HEK293 (cell line): Measurements from ENCODE around the gene RGS13.

Experiments used
- CTCF ChIA-PET: fragments of 350-600 bp; formaldehyde crosslinking; extraction: SDS; loops from one replicate; lab custom pipeline; 2021; ENCODE audit warnings: antibody characterized with exemption; lab: Yijun Ruan, JAX
- POLR2A ChIA-PET: fragments of 300-600 bp; formaldehyde crosslinking; extraction: SDS; loops from one replicate; lab custom pipeline; 2020; ENCODE audit warnings: antibody characterized with exemption, inconsistent platforms; lab: Yijun Ruan, JAX
- H3K27ac ChIP-seq: fragments of 200-500 bp; sonication (Bioruptor generic); 2 replicates; pipeline ENCODE4 v1.5.1; 2014; ENCODE audit warnings: low read depth, low read length, control low read depth, inconsistent platforms; ENCODE audit errors: extremely low read depth
- H3K36me3 ChIP-seq, 2 experiments: fragments of 200-500 bp in 1 of 2; sonication (Bioruptor generic) in 1 of 2; 1 replicate in 1 of 2; 2 replicates in 1 of 2; pipeline ENCODE4 v1.5.1; 2014 to 2017; ENCODE audit warnings: inconsistent platforms in 2 of 2, low read length in 2 of 2; ENCODE audit not compliant: control insufficient read depth in 2 of 2, insufficient read depth in 1 of 2
- H3K4me1 ChIP-seq: fragments of 200-500 bp; sonication (Bioruptor generic); 2 replicates; pipeline ENCODE4 v1.5.1; 2014; ENCODE audit warnings: mild to moderate bottlenecking, low read length, inconsistent platforms; ENCODE audit not compliant: control insufficient read depth, insufficient read depth
- H3K4me3 ChIP-seq: 2 replicates; pipeline ENCODE4 v1.5.1; 2011; ENCODE audit warnings: low read depth, mild to moderate bottlenecking, control low read depth, low read length, moderate library complexity
- H3K9me3 ChIP-seq: fragments of 200-500 bp; sonication (Bioruptor generic); 2 replicates; pipeline ENCODE4 v1.5.1; 2014; ENCODE audit warnings: low read depth, low read length, inconsistent platforms; ENCODE audit not compliant: control insufficient read depth, insufficient read depth
- GLI4 ChIP-seq: fragments of 450-650 bp; formaldehyde crosslinking; IDR thresholded peaks from 2 replicates; pipeline ENCODE4 v1.5.1; 2016; ENCODE audit warnings: missing biosample characterization, missing genetic modification characterization
- HOXD13 ChIP-seq: sonication (generic); formaldehyde crosslinking; IDR thresholded peaks from 2 replicates; pipeline ENCODE4 v1.8.0; 2022; ENCODE audit warnings: missing genetic modification reagents, borderline replicate concordance
- ZBTB20 ChIP-seq: fragments of 450-650 bp; formaldehyde crosslinking; IDR thresholded peaks from 2 replicates; pipeline ENCODE4 v1.5.1; 2016; ENCODE audit warnings: missing biosample characterization, missing genetic modification characterization
- ZNF175 ChIP-seq: fragments of 450-650 bp; formaldehyde crosslinking; IDR thresholded peaks from 2 replicates; pipeline ENCODE4 v1.5.1; 2016; ENCODE audit warnings: missing biosample characterization, missing genetic modification characterization
- ZNF184 ChIP-seq: fragments of 450-650 bp; IDR thresholded peaks from 2 replicates; pipeline ENCODE4 v1.5.1; 2018; ENCODE audit warnings: missing biosample characterization, mild to moderate bottlenecking, missing genetic modification characterization
- ZNF202 ChIP-seq: fragments of 450-650 bp; formaldehyde crosslinking; IDR thresholded peaks from 2 replicates; pipeline ENCODE4 v1.5.1; 2016; ENCODE audit warnings: missing biosample characterization, missing genetic modification characterization, borderline replicate concordance
- ZNF23 ChIP-seq: fragments of 450-650 bp; formaldehyde crosslinking; IDR thresholded peaks from 2 replicates; pipeline ENCODE4 v1.5.1; 2016; ENCODE audit warnings: missing biosample characterization, missing genetic modification characterization, borderline replicate concordance
- ZNF311 ChIP-seq: fragments of 450-650 bp; formaldehyde crosslinking; IDR thresholded peaks from 2 replicates; pipeline ENCODE4 v1.5.1; 2017; ENCODE audit warnings: missing biosample characterization, missing genetic modification characterization, borderline replicate concordance
- ZNF391 ChIP-seq: fragments of 450-650 bp; formaldehyde crosslinking; IDR thresholded peaks from 2 replicates; pipeline ENCODE4 v1.5.1; 2016; ENCODE audit warnings: low read depth, missing biosample characterization, missing genetic modification characterization, borderline replicate concordance
- ZNF416 ChIP-seq: fragments of 450-650 bp; formaldehyde crosslinking; IDR thresholded peaks from 2 replicates; pipeline ENCODE4 v1.5.1; 2016; ENCODE audit warnings: missing biosample characterization, missing genetic modification characterization
- ZNF660 ChIP-seq: fragments of 450-650 bp; IDR thresholded peaks from 2 replicates; pipeline ENCODE4 v1.5.1; 2018; ENCODE audit warnings: missing biosample characterization, mild to moderate bottlenecking, missing genetic modification characterization
- TF ChIP-seq, protein P1 (sequence below): fragments of 450-650 bp; formaldehyde crosslinking; conservative IDR thresholded peaks from 2 replicates; pipeline ENCODE4 v1.5.1; 2016; ENCODE audit warnings: low read depth, missing biosample characterization, missing genetic modification characterization
- TF ChIP-seq, protein P2 (sequence below): fragments of 450-650 bp; formaldehyde crosslinking; IDR thresholded peaks from 2 replicates; pipeline ENCODE4 v1.5.1; 2016; ENCODE audit warnings: missing biosample characterization, missing genetic modification characterization
- TF ChIP-seq, protein P3 (sequence below): fragments of 450-650 bp; formaldehyde crosslinking; IDR thresholded peaks from 2 replicates; pipeline ENCODE4 v1.5.1; 2016; ENCODE audit warnings: missing biosample characterization, missing genetic modification characterization, borderline replicate concordance
- TF ChIP-seq, protein P4 (sequence below): fragments of 450-650 bp; formaldehyde crosslinking; IDR thresholded peaks from 2 replicates; pipeline ENCODE4 v1.5.1; 2016; ENCODE audit warnings: missing biosample characterization, missing genetic modification characterization
- TF ChIP-seq, protein P5 (sequence below): fragments of 450-650 bp; formaldehyde crosslinking; IDR thresholded peaks from 2 replicates; pipeline ENCODE4 v1.5.1; 2016; ENCODE audit warnings: missing biosample characterization, missing genetic modification characterization, borderline replicate concordance

RGS13 gene

DNA sequence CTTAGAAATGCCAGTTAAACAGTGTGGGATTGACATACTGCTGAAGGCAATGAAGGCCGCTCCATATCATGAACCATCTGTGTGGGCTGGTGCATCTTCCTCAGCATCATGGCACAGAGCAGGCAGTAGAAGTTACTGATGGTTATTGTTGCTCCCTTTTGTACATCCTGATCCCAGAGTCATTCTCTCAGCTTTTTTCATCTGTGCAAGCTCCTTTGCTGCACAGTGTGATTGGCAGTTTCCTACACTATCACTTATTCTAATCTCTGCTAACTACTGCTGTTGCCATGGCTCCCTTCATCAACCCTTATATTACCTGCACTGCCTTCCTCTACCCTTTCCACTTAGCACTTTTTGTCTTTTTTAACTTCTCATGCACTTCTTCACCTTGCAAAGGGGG lies 16.2 kb downstream of the RGS13 start (continued):
- TF ChIP-seq, protein P1, sequence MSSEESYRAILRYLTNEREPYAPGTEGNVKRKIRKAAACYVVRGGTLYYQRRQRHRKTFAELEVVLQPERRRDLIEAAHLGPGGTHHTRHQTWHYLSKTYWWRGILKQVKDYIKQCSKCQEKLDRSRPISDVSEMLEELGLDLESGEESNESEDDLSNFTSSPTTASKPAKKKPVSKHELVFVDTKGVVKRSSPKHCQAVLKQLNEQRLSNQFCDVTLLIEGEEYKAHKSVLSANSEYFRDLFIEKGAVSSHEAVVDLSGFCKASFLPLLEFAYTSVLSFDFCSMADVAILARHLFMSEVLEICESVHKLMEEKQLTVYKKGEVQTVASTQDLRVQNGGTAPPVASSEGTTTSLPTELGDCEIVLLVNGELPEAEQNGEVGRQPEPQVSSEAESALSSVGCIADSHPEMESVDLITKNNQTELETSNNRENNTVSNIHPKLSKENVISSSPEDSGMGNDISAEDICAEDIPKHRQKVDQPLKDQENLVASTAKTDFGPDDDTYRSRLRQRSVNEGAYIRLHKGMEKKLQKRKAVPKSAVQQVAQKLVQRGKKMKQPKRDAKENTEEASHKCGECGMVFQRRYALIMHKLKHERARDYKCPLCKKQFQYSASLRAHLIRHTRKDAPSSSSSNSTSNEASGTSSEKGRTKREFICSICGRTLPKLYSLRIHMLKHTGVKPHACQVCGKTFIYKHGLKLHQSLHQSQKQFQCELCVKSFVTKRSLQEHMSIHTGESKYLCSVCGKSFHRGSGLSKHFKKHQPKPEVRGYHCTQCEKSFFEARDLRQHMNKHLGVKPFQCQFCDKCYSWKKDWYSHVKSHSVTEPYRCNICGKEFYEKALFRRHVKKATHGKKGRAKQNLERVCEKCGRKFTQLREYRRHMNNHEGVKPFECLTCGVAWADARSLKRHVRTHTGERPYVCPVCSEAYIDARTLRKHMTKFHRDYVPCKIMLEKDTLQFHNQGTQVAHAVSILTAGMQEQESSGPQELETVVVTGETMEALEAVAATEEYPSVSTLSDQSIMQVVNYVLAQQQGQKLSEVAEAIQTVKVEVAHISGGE (tag by site-specific recombination): no peak
- TF ChIP-seq ZNF23 (tag by site-specific recombination): no peak
- no peak for TF ChIP-seq ZNF311
- TF ChIP-seq ZNF660 (tag by site-specific recombination): no peak

DNA sequence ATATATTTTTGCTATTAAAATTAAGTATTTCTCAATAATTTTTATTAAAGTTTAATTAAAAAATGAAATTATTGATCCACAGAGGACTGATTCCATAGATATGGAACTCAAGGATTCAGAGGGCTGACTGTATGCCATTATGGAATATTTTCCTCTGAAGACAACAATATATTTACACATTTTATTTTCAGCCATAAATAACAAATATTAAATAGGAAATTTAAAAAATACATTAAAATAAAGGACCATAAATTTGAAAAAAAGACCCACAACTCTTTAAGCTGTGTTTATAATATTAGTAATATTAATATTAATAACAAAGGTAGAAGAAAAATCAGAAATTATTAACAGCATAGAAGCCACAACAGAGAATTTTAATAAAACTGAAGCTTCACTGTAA lies 18.2 kb downstream of the RGS13 start:
- ChIA-PET CTCF (no interaction called here), POLR2A (no interaction called here)
- H3K36me3 ChIP-seq: no peaks in the 10 kb centered on the region
- H3K4me1 ChIP-seq: 0 out of 2 replicates have a peak, but pooled peaks cover 3% of the 10 kb centered on the region
- no peak overlapping the region for H3K4me3 ChIP-seq
- H3K9me3 ChIP-seq: no peaks in the 10 kb centered on the region
- no peak for TF ChIP-seq HOXD13 (CRISPR knock-in tag)
- no peak overlapping the region for H3K27ac ChIP-seq

DNA sequence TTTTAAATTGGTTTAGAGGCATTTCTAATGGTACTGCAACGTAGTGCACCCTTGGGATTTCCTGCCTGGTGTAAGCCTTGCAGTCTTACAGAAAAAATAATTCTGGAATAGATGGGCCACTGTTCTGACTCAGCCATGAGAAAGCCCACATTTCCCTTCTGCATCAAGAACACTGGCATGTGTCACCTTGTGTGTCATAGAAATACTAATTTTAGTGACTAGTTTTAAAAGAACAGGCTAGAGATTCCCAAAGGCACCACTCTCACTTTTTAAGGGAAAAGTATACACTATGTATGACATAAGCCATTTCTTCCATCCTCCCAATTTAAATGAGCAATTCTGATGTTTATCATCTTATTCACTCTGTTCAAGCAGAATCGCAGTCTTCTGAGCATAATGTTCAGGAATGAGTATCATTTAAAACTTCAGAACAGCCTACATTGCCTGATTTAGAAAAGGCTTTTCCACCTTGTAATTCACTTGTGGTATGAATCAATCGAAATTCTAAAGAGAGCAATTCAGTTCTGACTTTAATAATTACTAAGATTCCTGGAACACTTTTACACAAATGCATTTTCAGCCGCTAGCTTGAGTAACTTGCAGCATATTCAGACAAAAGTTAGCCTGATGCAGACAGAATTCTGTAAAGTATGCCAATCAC lies 18.8 kb downstream of the RGS13 start:
- Histone ChIP-seq H3K4me1 (0 out of 2 replicates have a peak, but pooled peaks cover 3% of the 10 kb centered on the region), H3K36me3 (no peaks in the 10 kb centered on the region), H3K9me3 (no peaks in the 10 kb centered on the region), H3K4me3 (no peak overlapping the region), H3K27ac (no peak overlapping the region)
- CTCF ChIA-PET: no interaction called here
- POLR2A ChIA-PET: no interaction called here
- TF ChIP-seq, protein P2, sequence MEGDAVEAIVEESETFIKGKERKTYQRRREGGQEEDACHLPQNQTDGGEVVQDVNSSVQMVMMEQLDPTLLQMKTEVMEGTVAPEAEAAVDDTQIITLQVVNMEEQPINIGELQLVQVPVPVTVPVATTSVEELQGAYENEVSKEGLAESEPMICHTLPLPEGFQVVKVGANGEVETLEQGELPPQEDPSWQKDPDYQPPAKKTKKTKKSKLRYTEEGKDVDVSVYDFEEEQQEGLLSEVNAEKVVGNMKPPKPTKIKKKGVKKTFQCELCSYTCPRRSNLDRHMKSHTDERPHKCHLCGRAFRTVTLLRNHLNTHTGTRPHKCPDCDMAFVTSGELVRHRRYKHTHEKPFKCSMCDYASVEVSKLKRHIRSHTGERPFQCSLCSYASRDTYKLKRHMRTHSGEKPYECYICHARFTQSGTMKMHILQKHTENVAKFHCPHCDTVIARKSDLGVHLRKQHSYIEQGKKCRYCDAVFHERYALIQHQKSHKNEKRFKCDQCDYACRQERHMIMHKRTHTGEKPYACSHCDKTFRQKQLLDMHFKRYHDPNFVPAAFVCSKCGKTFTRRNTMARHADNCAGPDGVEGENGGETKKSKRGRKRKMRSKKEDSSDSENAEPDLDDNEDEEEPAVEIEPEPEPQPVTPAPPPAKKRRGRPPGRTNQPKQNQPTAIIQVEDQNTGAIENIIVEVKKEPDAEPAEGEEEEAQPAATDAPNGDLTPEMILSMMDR (tag by site-specific recombination): no peak
- TF ChIP-seq, protein P3, sequence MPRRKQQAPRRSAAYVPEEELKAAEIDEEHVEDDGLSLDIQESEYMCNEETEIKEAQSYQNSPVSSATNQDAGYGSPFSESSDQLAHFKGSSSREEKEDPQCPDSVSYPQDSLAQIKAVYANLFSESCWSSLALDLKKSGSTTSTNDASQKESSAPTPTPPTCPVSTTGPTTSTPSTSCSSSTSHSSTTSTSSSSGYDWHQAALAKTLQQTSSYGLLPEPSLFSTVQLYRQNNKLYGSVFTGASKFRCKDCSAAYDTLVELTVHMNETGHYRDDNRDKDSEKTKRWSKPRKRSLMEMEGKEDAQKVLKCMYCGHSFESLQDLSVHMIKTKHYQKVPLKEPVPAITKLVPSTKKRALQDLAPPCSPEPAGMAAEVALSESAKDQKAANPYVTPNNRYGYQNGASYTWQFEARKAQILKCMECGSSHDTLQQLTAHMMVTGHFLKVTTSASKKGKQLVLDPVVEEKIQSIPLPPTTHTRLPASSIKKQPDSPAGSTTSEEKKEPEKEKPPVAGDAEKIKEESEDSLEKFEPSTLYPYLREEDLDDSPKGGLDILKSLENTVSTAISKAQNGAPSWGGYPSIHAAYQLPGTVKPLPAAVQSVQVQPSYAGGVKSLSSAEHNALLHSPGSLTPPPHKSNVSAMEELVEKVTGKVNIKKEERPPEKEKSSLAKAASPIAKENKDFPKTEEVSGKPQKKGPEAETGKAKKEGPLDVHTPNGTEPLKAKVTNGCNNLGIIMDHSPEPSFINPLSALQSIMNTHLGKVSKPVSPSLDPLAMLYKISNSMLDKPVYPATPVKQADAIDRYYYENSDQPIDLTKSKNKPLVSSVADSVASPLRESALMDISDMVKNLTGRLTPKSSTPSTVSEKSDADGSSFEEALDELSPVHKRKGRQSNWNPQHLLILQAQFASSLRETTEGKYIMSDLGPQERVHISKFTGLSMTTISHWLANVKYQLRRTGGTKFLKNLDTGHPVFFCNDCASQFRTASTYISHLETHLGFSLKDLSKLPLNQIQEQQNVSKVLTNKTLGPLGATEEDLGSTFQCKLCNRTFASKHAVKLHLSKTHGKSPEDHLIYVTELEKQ (tag by site-specific recombination): no peak
- TF ChIP-seq, protein P4, sequence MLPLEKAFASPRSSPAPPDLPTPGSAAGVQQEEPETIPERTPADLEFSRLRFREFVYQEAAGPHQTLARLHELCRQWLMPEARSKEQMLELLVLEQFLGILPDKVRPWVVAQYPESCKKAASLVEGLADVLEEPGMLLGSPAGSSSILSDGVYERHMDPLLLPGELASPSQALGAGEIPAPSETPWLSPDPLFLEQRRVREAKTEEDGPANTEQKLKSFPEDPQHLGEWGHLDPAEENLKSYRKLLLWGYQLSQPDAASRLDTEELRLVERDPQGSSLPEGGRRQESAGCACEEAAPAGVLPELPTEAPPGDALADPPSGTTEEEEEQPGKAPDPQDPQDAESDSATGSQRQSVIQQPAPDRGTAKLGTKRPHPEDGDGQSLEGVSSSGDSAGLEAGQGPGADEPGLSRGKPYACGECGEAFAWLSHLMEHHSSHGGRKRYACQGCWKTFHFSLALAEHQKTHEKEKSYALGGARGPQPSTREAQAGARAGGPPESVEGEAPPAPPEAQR (tag by site-specific recombination): no peak
- TF ChIP-seq ZNF175 (no peak), ZBTB20 (no peak), ZNF184 (tag by site-specific recombination) (no peak), ZNF391 (no peak), GLI4 (tag by site-specific recombination) (no peak), ZNF416 (tag by site-specific recombination) (no peak), ZNF202 (tag by site-specific recombination) (no peak)
- TF ChIP-seq, protein P5, sequence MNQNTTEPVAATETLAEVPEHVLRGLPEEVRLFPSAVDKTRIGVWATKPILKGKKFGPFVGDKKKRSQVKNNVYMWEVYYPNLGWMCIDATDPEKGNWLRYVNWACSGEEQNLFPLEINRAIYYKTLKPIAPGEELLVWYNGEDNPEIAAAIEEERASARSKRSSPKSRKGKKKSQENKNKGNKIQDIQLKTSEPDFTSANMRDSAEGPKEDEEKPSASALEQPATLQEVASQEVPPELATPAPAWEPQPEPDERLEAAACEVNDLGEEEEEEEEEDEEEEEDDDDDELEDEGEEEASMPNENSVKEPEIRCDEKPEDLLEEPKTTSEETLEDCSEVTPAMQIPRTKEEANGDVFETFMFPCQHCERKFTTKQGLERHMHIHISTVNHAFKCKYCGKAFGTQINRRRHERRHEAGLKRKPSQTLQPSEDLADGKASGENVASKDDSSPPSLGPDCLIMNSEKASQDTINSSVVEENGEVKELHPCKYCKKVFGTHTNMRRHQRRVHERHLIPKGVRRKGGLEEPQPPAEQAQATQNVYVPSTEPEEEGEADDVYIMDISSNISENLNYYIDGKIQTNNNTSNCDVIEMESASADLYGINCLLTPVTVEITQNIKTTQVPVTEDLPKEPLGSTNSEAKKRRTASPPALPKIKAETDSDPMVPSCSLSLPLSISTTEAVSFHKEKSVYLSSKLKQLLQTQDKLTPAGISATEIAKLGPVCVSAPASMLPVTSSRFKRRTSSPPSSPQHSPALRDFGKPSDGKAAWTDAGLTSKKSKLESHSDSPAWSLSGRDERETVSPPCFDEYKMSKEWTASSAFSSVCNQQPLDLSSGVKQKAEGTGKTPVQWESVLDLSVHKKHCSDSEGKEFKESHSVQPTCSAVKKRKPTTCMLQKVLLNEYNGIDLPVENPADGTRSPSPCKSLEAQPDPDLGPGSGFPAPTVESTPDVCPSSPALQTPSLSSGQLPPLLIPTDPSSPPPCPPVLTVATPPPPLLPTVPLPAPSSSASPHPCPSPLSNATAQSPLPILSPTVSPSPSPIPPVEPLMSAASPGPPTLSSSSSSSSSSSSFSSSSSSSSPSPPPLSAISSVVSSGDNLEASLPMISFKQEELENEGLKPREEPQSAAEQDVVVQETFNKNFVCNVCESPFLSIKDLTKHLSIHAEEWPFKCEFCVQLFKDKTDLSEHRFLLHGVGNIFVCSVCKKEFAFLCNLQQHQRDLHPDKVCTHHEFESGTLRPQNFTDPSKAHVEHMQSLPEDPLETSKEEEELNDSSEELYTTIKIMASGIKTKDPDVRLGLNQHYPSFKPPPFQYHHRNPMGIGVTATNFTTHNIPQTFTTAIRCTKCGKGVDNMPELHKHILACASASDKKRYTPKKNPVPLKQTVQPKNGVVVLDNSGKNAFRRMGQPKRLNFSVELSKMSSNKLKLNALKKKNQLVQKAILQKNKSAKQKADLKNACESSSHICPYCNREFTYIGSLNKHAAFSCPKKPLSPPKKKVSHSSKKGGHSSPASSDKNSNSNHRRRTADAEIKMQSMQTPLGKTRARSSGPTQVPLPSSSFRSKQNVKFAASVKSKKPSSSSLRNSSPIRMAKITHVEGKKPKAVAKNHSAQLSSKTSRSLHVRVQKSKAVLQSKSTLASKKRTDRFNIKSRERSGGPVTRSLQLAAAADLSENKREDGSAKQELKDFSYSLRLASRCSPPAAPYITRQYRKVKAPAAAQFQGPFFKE (tag by site-specific recombination): no peak
